ENCODE results near the gene MAPK7.

The MAPK7 gene

DNA sequence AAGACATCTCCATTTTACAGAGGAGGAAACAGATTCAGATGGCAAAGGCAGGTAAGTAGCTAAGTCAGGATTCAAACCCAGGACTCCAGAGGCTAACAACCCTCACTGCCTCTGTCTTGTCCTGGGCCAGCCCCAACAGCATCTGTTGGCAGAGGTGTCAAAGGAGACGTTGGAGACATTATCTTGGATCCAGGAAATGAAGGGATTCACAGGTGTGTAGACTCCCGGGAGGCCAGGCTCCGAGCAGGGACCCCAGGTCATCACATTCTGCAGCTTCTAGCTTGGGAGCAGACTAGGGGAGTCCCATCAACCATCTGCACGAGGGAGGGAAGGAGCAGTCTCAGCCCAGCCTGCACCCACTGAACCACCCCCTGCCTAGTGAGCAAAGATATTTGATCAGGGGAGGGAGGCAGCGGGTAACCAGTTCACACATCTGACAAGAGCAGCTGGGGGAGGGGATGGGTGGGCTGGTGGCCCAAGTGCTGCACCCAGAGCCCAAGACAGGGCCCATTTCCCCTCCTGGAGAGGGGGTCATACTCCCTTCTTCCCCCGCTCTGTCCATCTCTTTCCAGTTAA lies 14.8 kb upstream of the MAPK7 start:
- DNase-seq (ENCODE audit: low read depth in 2 of 2): no peak

DNA sequence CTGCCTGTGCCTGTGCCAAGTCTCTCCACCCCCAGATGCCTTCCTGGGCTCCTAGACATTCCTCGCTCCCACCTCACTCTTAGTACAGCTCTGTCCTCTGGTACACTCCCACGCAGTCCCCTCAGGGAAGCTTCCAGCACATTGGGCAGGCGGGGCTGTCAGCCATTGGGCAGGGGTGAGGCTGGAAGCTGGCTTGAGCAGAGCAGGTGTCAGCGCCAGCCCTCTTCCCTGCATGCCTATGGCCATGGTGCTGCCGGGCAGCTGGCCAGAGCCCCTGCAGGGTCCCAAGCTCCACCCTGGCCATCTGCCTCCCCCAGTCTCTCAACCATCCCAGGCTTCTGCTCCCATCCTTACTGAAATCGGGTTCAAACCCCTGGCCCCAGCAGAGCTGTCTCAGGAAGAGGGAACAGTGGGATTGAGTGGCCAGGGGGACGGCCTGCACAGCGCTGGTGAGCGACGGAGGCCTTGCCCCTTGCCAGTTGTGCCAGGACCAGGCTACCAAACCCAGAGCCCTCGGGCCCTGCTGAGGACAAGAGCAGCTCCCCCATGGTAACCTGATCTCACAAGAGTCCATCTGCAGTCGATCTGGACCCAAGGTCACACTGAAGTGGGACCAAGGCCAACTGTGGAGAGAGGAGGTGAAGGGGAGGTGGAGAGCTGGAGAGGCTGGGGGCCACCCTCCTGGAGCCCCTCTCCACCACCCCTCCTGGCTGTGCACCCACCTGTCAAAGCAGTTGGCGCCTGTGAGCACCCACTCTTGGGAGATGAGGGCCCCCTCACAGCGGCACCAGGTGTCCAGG lies 13.4 kb upstream of the MAPK7 start:
- DNase-seq (ENCODE audit: low read depth in 2 of 2): no peak

DNA sequence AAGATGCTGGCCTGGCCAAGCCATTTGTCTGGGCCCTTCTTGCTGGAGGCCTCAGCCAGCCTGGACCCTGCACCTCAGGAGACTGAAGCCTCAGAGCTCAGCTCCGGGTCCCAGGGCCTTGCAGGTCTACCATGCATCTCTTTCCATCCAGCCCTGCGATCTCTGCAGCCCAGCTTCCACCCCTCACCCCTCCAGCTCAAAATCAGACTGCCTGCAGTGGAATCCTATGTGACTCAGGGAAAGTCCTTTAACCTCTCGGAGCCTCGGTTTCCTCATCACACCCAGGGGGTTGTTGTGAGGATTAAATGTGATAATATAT lies 12.8 kb upstream of the MAPK7 start:
- no peak for DNase-seq (ENCODE audit: low read depth in 2 of 2)

DNA sequence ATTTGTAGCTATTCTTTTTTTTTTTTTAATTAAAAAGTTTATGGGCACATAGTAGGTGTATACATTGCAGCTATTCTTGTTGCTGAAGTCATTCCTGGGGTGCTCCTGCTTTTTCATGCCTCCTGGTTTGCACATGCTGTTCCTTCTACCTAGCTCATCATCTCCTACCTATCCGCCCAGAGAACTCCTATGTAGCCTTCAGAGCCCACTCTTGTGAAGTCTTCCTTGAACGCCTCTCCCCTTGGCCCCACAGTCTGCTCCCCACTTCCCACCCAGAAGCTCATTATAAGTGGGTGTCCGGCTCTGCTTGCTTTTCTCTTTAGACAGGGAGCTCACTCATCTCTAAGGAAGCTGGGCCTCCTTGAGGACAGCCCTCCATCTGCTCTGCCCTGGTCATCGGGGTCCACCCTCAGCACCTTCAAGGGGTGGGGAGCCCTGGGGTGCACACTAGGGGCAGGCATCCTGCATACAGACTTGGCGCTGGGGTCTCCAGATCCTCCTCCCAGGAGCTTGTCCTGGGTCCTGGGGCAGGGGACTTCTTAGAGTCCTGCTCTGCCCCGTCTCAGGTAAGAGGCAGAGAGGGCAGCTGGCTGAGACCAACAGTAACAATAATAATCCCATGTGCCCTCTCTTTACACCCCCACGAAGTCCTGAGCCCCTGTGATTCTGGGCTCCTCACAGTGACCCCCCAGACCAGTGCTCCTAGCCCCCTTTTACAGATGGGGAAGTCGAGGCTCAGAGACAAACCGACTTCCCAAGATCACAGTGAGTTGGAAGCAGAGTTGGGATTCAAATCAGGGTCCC lies 12.3 kb upstream of the MAPK7 start:
- DNase-seq (ENCODE audit: low read depth in 2 of 2): no peak

DNA sequence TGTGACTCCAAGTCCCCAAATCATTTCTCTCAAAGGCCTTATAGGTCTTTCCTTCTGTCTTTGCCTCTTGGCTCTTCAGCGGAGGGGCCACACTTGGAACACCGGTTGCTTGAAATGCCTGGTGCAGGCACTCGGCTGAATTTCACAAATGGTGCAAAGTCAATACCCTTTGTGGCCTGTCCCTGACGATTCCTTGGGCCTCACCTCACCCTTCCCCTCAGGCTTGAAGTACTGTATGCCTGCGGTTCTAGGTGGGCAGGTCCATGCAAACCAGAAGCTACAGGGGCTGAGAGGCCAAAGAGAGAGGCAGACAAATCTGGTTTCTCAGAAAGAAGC lies 11.7 kb upstream of the MAPK7 start:
- no peak for DNase-seq (ENCODE audit: low read depth in 2 of 2)

DNA sequence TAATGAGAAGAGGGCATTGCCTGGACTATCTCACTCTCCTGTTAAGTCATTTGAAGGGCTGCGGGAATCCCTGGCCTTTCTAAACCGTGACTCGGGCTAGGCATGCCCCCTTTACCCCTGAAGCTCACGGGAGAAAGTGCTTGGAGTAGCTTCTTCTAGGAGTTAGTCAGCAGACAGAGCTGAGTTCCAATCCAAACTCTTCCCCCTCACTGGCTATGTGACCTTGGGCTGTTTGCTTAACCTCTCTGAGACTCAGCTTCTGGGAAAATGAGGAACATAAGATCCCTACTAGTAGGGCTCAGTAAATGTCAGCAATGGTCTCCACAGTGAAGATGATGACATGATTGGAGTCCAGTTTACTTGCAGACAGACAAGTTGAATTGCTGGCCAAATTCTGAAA lies 10.1 kb upstream of the MAPK7 start:
- no peak for DNase-seq (ENCODE audit: low read depth in 2 of 2)

DNA sequence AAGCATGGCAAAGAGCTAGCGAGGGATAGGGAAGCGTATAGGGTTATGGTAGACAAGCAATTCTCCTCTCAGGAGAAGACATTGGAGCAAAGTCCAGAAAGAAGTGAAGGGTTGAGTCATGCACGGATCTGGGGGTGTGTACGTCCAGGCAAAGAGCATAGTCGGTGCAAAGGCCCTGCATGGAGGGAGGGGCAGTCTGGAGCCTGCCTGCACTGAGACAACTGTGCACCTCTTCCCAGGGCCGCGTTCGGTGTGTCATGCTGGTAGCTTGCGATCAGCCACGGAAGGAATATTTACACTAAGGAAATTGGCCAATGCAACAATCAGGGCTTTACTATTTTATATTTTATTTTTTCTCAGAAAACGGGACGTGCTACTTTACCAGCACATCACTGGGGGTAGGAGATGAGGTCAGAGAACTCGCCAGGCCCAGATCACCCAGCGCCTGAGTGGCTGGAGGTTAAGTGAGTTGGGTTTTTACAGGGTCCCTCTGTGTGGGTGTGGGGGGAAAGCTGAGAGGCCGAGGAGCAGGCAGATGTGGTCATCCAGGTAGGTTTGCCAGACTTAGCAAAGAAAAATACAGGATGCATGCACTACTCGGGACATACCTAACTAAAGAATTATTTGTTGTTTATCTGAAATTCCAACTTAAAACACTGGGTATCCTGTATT lies 9.1 kb upstream of the MAPK7 start:
- no peak for DNase-seq (ENCODE audit: low read depth in 2 of 2)

DNA sequence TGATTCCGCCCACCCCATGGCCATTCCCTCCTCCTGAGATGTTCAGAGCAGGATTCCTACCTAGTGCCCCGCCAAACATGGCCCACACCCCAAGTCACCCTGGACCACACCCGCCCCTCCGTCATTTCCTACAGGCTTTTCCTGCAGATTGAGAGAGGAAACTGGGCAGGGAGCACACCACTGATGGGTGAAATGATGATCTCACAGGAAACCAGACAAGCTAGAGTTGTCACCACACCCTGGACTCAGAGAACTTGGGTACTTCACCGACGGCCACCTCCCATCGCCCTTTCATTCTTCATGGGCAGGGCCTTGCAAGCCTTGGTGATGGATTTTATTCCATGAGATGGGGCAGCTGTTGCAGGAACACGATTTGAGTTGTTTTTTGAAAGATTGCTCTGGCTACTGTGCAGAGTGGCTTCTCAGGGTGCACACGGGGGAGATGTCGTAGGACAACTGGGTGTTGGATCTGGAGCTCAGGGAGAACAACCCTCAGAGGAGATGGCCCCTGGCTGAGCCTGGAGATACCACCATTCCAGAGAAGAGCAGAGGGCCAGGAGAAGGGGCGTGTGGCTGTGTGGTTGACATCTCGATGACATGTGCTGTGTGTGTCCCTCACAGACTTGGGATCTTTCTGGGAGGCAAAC lies 8.3 kb upstream of the MAPK7 start:
- DNase-seq (ENCODE audit: low read depth in 2 of 2): no peak

DNA sequence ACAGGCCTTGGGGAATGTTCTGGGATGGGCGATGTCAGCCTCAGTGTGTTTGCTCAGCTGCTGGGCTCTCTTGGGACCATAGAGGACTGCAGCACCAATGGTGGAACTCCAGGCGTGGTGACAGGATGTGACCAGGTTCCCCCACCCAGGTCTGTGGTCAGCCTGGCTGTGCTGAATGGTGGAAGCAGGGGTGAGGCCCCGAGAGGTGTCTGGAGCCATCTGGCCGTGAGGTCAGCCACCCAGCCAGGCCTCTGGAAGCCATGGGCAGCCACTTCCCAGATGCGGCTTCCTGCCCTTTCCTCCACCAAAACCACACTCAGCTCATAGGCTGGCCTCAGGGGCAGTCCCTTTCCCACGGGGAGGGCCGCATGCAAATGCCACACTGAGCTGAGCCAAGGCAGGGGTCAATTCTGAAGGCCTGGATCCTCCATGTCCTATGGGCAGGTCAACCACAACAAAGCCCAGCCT lies 7.8 kb upstream of the MAPK7 start:
- no peak for DNase-seq (ENCODE audit: low read depth in 2 of 2)

DNA sequence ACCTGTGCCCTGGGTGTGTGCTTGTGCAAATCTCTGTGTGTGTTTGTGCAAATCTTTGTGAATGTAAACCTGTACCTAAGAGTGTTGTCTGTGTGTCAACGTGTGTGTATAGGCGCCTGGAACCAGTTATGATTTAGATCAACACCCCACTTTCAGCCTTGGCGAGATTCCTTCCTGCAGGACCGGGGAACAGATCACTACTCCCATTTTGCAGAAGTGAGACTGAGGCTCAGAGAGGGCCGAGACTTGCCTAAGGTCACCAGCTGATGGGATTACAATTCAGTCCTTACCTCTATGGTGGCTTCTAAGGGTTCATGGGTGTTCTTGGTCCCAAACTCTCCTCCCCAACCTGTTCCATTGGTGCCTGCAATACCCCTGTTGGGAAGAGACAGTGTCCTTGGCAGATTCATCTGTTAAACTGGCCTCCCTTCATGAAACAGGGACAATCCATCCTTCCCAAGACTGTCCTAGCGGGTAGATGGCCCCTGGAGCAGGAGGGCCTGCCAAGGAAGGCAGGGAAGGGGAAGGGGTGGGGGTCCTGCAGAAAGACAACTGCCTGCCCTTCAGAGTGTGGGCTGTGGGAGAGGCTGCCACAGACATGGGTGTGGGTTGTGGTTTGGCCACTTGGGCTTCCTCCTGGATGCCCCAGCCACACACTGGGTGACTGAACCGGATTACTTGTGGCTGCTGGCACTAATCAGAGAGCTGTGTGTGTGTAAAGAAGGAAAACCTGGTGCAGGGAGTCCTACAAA lies 6.9 kb upstream of the MAPK7 start:
- DNase-seq (ENCODE audit: low read depth in 2 of 2): no peak

DNA sequence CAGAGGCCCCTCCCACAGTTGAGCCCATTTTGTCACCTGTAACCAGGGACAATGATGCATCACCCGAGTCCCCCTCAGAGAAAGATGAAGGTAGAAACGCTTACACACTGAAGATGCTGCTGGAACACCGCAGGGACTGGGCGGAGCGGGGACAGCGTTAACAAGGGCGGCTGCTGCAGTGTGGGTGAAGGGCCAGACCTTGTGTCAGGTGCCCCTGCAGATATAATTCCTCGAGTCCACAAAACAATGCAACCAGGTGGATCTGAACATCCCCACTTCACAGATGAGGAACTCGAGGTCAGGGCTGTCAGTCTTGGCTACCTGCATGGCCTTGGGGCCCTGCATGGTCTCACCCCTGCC lies 6.3 kb upstream of the MAPK7 start:
- DNase-seq (ENCODE audit: low read depth in 2 of 2): no peak

DNA sequence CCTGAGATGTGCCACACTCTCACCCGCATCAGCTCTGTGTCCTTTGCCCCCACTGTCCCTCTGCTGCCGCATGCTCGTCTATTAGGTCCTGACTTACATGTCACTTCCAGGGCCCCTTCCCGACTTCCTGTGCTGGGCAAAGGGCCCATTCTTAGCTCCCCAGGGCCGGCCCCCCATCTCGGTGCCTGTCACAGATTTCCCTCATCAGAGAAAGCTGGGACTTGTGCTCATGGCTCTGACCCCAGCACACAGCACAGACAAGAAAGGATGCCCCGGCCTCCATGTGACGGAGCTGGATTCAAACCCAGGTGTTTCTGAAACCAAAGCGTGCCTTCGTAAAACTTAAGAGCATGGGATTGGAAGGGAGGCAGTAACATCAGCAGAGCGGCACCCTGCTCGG lies 5.9 kb upstream of the MAPK7 start:
- no peak for DNase-seq (ENCODE audit: low read depth in 2 of 2)

DNA sequence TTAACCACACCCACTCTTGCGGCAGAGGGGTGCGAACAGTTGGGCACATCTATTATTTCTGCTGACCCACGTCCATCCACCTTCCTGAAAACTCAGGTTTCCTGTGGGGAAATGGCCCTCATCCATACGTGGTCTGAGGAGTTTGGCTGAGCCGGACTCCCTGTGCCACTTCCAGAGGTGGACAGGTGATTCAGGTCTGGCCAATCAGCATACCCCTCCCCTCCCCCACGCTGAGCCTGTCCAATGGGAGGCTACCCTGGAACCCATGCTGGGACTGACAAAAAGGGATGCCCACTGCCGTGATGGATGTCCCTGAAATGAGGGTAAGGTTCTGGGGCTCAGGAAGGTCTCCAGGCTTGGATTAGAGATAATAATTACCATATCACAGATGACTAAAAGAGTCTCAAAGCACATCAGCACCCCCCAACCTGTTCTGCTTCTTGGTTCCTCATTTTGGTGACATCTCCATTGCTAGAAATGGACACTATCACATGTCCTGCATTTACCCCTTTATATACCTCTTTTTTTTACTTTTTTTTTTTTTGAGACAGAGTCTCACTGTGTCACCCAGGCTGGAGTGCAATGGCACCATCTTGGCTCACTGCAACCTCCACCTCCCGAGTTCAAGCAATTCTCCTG lies 5.3 kb upstream of the MAPK7 start:
- no peak for DNase-seq (ENCODE audit: low read depth in 2 of 2)

DNA sequence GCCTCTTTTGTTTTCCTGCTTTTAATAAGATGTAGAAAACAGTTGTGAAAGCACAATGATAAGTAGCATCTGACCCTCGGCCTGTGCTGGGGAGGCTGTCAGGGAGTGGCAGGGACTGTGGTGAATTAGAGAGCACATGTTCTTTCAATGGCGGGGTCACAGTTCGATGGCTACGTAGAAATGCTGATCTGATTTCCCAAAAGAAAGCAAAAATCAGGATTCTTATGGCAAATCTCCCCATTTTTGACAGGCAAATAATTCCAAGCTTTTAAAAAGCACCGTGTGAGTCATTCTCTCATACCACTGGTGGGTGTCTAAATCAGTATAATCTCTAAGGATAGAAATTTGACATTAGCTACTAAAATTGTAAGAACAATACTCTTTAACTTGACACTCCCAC lies 4.2 kb upstream of the MAPK7 start:
- no peak for DNase-seq (ENCODE audit: low read depth in 2 of 2)

DNA sequence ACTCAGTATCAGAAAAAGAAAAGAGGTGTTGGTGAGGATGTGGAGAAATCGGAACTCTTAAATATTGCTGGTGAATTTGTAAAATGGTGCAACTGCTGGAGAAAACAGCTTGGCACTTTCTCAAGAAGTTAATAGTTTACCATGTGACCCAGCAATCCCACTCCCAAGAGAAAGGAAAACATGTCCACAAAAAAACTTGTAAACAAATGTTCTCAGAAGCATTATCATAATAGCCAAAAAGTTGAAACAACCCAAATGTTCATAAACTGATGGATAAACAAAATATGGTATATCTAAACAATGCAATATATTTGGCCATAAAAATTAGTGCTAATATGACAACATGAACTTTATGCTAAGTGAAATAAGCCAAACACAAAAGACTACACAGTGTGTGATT lies 2.6 kb upstream of the MAPK7 start:
- no peak for DNase-seq (ENCODE audit: low read depth in 2 of 2)

DNA sequence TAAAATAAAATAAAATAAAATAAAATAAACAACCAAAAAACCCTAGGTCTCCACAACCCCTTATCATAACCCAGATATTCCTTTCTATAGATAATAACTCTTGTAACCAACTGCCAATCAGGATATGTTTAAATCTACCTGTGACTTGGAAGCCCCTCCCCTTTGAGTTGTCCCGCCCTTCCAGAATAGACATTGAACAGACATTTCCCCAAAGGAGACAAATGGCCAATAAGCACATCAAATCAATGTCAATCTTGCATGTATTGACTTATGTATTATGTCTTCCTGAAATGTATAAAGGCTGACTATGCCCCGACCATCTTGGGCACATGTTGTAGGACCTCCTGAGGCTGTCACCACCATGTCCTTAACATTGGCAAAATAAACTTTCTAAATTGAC lies 1.5 kb upstream of the MAPK7 start:
- no peak for DNase-seq (ENCODE audit: low read depth in 2 of 2)

DNA sequence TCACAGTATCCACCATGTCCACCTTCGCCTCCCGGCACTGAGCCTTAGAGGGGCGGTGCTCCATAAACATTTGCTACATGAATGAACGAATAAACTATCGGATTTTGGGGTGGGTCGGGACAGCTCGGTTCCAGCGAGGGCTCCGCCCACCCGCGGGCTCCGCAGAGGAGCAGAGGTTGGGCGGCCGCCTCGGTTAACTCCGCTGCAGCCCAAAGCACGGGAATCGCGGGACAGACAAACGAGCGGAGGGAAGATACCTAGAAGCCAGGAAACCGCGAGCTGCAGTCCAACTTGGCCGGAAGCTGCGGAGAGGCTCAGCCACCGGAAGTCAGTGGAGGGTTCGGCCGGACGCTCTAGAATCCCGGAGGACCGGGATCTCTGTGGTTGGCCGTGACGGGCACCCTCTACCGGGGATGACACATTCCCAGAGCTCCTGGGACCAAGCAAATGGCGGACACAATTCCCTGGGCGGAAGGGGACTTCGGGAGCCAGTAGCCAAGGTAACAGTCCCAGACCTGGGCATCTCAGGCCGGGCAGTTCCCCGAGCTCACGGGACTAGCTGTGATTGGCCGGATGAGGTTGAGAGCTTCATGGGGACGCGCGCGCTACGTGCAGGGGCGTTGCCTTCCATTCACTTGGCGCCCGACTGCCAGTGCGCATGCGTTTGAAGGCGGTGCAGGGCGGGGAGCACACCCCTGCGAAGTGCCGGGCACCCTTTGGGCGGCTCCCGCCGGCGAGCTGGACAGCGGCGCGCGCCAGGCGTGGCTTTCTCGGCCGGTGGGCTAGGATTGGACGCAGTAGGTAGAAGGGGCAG lies 489 bp upstream of the MAPK7 start:
- peak; percentile 90 to 94 for DNase-seq (ENCODE audit: low read depth in 2 of 2)

DNA sequence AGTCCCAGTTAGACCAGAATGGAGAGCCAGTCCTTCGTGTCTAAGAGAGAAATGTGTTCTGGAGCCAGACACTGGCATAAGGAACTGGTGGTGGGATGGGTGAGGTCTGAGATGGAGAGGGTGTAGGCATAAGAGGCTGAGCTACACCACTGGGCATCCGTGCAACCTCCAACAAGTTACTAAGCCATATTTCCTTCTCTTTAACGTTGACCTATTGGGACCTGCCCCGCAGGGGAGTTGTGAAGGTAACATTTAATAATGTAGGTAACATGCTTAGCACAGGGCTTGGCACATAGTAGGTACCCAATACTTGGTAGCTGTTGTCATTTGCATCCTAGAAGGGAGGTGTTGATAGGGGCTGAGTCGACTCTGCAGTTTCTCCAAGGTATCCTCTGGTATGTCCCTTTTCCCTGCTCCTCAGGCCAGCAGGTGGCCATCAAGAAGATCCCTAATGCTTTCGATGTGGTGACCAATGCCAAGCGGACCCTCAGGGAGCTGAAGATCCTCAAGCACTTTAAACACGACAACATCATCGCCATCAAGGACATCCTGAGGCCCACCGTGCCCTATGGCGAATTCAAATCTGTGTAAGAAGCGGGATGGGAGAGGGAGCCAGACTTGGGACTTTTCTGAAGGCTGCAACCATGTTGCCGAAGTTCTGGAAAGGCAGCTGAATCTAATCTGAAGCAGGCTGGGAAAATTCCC lies 1.2 kb downstream of the MAPK7 start:
- DNase-seq (ENCODE audit: low read depth in 2 of 2): no peak

DNA sequence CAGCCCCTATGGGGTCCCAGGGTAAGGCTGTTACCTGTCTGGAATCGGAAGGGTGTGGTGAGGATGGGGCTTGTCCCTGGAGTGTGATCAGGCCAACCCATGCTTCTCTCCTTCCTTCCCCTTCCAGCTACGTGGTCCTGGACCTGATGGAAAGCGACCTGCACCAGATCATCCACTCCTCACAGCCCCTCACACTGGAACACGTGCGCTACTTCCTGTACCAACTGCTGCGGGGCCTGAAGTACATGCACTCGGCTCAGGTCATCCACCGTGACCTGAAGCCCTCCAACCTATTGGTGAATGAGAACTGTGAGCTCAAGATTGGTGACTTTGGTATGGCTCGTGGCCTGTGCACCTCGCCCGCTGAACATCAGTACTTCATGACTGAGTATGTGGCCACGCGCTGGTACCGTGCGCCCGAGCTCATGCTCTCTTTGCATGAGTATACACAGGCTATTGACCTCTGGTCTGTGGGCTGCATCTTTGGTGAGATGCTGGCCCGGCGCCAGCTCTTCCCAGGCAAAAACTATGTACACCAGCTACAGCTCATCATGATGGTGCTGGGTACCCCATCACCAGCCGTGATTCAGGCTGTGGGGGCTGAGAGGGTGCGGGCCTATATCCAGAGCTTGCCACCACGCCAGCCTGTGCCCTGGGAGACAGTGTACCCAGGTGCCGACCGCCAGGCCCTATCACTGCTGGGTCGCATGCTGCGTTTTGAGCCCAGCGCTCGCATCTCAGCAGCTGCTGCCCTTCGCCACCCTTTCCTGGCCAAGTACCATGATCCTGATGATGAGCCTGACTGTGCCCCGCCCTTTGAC lies 2.4 kb downstream of the MAPK7 start:
- no peak for DNase-seq (ENCODE audit: low read depth in 2 of 2)
